HFF-Myc (cell line): ENCODE results near the gene TSSC4.
A peak's percentile ranks its signal among the peaks of the same experiment; 100 is the strongest.

Experiments used
- DNase-seq: peaks from one replicate; pipeline ENCODE4 v3.0.0-alpha.2; 2011; ENCODE audit warnings: low read depth; ENCODE audit errors: extremely low read depth
- H3K4me3 ChIP-seq: replicated peaks from 2 replicates; pipeline ENCODE4 v1.5.1; 2011; ENCODE audit warnings: low read depth, mild to moderate bottlenecking, control low read depth, low read length
- TF ChIP-seq, protein P1 (sequence below): IDR thresholded peaks from 2 replicates; pipeline ENCODE4 v1.5.1; 2012; ENCODE audit warnings: mild to moderate bottlenecking, low read depth, low read length, control low read depth; ENCODE audit errors: missing control alignments

The TSSC4 gene

DNA sequence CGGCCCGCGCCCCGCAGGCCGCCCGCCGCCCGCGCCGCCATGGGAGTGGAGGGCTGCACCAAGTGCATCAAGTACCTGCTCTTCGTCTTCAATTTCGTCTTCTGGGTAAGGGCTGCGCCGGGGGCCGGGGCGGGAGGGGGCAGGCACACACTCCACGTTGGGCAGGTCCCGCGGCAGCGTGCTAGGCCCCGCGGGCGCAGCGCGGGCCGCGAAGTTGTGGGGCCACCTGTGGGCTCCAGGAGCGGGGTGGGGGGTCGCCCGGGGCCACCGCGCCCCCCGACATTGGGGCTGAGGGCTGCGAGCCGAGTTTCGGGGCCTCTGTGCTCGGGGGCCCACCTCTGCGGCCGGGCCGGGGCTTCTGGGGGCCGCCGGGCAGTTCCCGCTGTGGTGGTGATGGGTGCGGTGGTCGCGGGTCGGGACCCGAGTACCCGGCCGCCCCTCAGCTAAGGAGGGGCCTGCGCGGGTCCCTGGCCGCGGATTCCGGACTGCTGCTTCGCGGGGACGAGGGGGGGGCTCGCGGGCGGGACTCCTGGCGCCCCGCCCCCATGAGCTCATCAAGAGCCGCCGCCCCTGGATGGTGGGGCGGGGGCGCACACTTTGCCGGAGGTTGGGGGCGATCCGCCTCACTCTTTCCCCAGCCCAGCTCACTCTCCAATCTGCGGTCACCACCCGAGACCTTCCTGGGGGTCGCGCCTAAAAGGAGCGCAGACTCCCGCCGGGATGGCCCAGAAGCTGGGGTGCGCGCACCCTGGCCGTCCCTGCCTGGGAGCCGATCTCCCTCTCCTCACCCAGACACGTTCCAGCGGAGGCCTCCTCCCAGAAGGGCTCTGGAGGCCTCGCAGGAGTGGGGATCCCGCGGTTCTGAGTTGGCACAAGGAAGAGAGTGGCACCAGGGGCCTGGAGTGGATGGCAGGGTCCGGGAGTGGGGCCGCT, 22.8 kb upstream of the TSSC4 start:
- H3K4me3 ChIP-seq = peak overlapping the region; percentile 98
- TF ChIP-seq, protein P1, sequence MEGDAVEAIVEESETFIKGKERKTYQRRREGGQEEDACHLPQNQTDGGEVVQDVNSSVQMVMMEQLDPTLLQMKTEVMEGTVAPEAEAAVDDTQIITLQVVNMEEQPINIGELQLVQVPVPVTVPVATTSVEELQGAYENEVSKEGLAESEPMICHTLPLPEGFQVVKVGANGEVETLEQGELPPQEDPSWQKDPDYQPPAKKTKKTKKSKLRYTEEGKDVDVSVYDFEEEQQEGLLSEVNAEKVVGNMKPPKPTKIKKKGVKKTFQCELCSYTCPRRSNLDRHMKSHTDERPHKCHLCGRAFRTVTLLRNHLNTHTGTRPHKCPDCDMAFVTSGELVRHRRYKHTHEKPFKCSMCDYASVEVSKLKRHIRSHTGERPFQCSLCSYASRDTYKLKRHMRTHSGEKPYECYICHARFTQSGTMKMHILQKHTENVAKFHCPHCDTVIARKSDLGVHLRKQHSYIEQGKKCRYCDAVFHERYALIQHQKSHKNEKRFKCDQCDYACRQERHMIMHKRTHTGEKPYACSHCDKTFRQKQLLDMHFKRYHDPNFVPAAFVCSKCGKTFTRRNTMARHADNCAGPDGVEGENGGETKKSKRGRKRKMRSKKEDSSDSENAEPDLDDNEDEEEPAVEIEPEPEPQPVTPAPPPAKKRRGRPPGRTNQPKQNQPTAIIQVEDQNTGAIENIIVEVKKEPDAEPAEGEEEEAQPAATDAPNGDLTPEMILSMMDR = no peak
- DNase-seq = no peak

DNA sequence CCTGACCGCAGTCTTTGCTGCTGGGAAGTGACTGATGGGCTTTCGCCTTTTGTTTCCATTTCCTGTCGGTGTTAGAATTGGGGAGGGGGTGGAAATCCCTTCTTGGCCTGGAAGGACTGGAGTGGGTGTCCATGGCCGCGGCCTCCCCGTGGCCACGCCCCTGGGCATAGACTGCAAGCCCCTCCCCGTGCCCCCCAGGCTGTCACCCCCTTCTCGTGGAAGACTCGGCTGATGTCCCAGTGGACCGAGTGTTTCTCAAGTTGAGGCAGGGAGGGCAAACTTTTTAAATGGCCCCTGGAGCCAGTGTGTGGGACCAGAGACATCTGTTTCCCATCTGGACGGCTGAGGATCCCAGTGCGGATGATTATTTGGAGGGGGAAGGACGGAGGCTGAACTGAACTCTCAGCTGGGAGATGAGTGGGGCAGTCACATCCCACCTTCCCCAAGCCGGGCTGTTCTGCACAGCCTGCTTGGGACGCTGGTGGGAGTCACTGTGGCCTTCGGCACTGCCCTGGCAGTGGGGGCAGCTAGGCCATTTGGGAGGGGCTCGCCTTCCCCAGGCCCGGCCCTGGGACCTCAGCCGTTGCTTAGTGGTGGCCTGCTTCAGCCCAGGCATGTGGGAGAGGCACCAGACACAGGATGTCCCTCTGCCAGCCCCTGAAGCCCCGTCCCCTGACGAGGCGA, 21.9 kb upstream of the TSSC4 start:
- TF ChIP-seq, protein P1 = no peak
- peak overlapping the region; percentile 98 for H3K4me3 ChIP-seq

DNA sequence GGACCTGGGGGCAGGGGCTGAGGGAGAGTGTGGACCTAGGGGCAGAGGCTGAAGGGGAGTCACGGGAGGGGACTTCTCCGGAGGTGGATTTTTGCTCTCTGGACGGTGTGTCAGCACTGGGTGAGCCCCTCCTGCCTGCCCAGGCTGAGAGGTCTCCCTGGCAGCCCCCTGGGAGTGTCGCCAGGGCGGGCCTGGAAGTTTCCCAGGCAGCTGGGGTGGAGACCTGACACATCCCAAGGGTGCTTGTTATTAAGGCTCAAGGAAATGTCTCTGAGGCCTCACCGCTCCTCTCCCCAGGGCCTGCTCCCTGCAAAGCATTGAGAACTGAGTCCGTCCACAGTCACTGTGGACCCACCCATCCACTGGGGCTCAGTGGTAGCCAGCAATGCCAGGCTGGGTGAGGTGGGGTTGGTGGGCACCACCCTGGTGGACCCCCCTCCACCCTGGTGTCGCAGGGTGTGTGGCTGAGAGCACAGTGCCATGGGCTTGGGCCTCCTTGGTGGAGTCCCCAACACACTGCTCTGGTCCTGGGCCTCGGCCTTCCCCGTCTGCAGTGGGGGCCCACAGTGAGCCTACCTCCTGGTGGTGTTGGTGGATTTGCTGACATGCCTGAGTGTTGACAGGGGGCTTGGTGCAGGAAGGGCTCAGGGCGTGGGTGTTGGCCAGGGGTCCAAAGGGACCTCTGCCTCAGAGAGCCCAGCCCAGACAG, 20.9 kb upstream of the TSSC4 start:
- TF ChIP-seq, protein P1 = no peak
- DNase-seq = no peak
- H3K4me3 ChIP-seq = peak overlapping the region; percentile 98

More for the DNA sequence above, 21.9 kb upstream of the TSSC4 start:
- peak; percentile 56 for DNase-seq

DNA sequence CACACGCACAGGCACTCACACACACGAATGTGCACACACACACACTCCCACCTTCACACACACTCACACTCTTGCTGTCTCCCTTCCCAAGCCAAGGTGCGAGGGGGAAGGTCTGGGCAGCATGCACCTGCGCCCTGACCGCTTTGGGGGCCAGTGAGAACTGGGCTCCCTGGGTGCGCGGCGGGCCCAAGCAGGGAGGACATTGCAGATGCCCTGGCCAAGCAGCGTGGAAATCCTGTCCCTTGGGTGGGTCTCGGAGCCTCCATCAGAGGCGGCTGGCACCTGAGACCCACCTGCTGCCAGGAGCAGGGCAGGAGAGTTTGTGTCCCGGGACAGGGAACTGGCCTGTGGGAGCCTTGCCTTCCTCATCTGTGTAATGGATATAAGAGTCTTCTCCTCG, 20.2 kb upstream of the TSSC4 start:
- H3K4me3 ChIP-seq = peak overlapping the region; percentile 98
- TF ChIP-seq, protein P1 = no peak
- DNase-seq = no peak

DNA sequence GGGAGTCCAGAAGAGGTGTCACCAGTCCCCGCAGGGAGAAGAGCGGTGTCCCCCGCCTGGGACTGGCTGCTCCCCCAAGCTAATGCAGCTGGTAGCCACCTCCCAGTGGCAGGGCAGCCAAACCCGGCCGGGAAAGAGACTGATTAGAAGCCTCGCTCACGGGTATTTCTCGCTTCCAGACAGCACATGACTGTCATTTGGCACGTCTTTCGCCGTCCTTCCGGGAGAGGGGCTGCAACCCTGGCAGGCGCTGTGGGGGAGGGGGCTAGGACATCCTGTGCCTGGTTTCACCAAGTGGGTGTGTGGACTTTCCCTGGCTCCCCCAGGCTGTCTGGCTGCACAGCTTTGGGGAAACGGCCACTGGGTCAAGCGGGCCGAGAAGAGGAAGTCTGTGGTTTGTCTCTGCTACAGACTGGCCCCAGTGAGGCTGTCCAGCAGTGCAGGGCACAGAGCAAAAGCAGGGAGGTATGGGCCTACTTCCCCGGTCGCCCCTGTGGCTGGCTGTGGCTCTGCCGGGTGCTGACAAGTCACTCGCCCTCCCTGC, 19.7 kb upstream of the TSSC4 start:
- peak overlapping the region; percentile 98 for H3K4me3 ChIP-seq
- no peak for DNase-seq
- TF ChIP-seq, protein P1 = no peak

DNA sequence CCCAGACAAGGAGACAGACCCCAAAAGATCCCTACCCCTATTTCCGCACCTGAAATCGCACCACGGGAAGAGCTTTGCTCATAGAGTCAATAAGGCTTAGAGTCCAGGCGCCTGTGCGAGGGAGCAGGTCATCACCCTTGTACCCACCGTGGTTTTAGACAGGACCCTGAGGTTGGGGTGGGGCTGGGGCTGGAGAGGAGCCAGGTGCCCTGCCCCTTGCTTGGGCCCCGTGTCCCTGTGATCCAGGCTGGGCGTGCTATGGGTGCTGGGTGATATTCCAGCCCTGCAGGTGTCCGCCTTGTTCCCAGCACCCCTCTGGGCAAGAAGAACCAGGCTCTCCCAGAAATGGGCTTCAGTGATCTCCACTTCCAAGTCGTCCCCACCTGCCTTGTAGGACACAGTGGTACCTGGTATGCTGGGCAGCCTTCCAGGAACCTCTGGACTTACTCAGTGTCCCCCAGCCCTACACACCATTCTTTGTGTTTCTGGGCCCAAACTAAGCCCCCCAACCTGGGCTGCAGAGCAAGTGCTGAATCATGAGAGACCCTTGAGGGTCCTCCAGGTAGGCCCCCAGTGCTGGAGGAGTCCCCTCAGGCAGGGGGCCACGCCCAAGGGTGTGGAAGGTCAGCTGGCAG, 18.9 kb upstream of the TSSC4 start:
- no peak overlapping the region for H3K4me3 ChIP-seq
- TF ChIP-seq, protein P1 = no peak

More for the DNA sequence above, 18.9 kb upstream of the TSSC4 start:
- DNase-seq = no peak
